Skeletal muscle cell (primary cell): ENCODE measurements around the gene DIAPH2.

Experiments
- DNase-seq: peaks from one replicate; pipeline ENCODE4 v3.0.0-alpha.2; 2010; ENCODE audit warnings: low read depth
- H3K4me3 ChIP-seq: 2 replicates; pipeline ENCODE4 v1.5.1; 2011; ENCODE audit warnings: low read depth, mild to moderate bottlenecking, control low read depth, low read length, moderate library complexity

DIAPH2 gene

DNA sequence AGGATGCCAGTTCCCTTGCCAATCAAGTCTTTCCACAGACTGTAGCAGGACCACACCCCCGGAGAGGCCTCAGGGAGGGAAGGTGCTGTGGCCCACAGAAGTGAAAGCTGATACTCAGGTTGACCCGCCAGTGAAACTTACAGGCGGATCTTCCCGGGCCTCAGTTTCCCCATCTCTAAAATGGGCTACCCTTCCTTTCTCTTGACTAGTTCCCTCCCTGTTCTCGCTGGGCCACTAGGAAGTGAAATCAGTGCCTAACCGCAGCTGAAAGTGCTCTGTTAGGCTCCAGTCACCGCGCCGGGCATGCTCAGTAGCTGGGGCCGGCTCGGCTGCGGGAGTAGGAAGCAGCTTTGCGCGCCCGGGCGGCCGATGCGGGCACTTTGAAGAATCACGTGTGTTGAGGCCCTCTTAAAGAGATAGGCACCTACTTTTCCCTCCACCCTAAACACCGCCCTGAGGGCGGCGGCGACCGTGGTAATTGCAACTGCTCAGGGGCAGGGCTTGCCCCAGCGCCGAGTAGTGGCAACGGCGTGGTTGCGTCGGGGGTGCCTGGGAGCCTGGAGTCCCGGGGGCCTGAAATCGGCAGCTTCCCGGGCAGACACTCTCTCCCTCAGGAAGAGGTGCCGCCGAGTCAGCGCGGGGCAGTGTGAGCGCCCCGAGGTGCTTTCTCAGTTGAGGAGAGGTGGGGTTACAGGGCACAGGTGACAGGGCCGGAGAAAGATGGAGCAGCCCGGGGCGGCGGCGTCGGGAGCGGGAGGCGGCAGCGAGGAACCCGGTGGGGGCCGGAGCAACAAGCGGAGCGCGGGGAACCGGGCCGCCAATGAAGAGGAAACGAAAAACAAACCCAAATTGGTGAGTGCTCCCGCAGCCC lies at the start of gene DIAPH2:
Gene DIAPH2 (plus strand): TSS at position 504 of the 871 bp plus-strand sequence.
- DNase-seq = peak; percentile 49
- H3K4me3 ChIP-seq = peak within 1 kb of the TSS; percentile 69

DNA sequence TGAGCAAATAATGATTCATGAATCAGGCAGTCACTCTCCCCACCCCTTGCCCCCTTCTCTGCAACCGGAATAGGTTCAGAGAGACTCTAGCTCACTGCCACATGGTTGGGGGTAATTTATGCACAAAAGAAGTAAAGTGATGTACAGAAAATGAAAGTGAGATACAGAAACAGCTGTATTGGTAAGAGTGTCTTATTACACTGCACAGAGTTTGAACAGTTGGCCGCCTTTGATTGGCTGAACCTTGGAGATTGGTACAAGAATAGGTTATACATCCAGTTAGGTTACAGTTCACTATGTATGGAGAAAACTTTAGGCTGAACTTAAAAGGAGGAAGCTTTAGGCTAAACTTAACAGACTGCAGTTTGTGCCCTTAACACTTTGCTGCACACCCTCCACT lies 34.6 kb upstream of the DIAPH2 start:
- no peak overlapping the region for H3K4me3 ChIP-seq
- no peak for DNase-seq

DNA sequence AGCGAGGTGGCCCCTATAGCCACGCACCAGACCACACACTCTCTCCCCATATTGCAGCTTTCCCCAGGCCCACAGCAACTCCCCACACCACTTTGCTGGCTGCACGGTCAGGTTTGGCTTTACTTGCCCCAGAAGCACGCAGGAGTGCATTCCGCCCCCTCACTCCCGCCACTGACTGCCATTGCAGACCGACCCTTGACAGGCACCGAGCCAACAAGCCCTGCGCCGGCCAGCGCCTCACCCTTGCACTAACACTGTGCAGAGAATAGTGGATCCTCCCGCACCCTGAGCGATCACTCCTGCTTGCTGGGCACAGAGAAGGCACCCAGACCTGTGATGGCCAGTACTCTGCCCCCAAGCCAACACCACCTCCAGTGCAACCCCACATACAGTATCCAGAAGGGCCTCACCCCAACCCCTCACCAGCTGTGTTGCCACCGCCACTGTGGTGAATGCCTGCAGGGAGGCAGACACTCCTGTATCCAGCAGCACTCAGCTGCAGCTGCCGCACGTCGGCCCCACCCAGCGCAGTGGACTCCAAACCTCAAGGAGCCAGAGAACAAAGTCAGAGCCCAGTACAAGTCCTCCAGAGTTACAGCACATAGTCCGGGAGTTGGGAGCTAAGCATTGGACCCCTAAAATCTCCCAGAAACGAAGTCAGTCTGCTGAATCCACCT lies 28.6 kb upstream of the DIAPH2 start:
- no peak for DNase-seq
- no peak overlapping the region for H3K4me3 ChIP-seq

DNA sequence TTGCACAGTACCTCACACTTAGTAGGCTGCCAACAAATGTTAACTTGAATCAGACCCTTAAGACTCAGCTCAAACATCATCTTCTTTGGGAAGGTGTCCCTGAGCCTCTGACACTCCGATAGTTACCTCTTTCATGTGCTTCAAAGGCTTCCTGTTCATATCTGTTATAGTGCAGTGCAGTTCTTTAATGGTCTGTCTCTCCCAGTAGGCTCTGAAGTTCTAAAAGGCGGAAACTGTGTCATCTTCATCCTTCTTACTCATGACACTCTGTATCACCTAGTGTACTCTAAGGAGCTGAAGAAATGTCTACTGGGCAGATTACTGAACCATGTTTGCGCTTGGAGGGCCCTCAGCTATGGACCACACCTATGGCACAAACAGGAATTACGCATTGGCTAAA lies 2.1 kb upstream of the DIAPH2 start:
- no peak overlapping the region for H3K4me3 ChIP-seq
- DNase-seq = no peak

DNA sequence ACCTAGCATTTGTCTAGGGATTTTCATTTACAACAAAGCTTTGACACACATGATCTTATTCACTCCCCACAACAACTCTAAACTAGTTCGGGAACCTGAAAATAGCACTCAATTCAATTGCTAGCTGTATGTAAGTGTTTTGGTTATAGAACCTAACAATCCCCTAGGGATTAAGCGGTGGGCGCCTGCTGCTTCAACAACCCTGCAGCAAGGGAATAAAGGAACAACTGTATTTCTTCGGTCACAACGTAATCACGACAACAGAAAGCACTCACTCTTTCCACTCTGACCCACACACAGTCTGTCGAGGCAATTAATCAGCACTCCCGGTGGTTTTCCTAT lies 674 bp upstream of the DIAPH2 start:
- H3K4me3 ChIP-seq = peak overlapping the region; percentile 69
- DNase-seq = no peak

DNA sequence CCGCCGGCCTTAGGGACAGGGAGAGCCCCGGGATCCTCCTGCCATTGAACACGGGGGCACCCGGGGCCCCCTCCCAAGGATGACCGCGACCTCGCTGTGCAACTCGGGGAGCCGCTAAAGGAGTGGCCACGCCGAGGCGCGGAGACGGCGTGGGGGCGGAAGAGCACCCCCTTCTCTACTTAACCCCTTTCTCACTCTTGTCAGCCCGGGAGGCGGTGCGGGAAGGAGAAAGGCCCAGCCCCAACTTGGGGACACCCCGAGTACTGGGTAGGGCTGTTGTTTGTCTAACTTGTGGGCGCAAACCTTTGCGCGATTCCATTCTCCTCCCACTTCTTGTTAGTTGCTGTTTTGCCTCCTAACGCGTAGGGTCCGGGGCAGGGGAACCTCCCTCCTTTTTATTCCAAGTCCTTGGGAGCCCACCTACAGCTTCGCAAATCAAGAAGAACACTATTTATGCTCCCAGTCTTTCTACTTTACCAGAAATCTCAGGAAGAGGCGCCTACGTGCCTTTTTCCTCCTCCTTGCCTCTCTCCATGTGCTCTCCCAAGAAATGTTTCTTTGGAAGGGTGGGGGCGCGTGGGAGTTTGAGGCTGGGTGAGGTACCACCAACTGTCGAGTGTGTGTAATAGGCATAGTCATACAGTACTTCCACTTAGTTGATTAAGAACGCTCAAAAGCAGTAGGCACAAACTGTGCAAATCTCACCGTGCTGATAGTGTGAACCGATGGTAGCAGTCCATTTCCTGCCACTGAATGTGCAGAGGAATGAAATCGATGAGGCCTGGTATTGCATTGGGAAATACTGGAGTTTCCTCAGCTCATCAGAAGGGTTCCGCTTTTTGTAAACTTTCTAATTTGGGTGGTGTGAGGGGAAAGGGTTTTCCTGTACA lies 813 bp downstream of the DIAPH2 start:
- DNase-seq = no peak

DNA sequence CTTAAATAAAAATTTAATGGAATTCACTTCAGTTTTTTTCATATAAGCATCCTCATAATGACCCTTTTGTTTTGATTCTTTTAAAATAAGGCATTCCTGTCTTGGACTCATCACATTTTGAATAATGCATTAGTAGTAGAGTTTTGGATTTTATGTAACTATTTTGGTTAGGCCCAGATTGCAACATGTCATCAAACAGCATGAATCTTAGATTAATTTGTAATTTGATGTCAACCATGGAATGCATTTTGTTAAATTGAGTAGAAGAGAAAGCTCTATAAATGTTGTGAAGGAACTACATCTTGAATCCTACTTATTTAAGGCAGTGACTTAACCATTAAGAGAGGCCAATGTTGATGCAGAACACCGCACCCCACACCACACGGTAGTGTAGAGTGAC lies 3.1 kb downstream of the DIAPH2 start:
- no peak for DNase-seq
- no peak overlapping the region for H3K4me3 ChIP-seq

More for the DNA sequence above, 813 bp downstream of the DIAPH2 start:
- peak overlapping the region; percentile 69 for H3K4me3 ChIP-seq

DNA sequence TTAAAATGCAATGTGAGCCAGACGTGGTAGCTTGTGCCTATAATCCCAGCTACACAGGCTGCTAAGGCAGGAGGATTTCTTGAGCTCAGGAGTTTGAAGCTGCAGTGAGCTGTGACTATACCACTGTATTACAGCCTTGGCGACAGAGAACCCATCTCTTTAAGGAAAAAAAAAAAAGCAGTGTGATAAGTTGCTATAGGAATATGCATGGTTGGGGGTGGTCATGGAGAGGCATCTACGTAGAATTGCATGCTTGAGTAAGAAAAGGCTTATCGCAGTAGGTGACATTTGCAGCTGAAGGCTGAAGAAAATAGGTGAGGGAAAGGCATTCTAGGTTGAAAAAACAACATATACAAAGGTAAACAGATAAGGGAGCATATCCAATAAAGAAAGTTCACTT lies 4.1 kb downstream of the DIAPH2 start:
- no peak overlapping the region for H3K4me3 ChIP-seq
- no peak for DNase-seq

DNA sequence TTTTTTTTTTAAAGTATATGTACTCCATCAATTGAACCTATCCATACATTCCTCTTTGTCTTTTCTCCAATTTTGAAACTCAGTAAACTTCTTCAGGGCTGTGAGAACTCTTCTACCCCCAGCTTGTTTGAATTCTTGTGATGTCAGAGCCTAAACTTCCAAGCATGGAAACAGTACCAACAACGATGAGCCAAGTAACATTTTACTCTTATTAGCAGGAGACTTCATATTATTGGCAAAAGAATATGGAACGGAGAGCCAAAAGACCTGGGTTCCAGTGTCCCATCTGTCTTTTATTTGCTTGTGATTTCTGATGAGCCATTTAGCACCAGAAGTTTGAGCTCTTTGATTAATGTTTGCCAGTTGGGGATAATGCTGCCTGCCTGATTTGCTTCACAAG lies 5.3 kb downstream of the DIAPH2 start:
- no peak for DNase-seq
- H3K4me3 ChIP-seq = no peak overlapping the region

DNA sequence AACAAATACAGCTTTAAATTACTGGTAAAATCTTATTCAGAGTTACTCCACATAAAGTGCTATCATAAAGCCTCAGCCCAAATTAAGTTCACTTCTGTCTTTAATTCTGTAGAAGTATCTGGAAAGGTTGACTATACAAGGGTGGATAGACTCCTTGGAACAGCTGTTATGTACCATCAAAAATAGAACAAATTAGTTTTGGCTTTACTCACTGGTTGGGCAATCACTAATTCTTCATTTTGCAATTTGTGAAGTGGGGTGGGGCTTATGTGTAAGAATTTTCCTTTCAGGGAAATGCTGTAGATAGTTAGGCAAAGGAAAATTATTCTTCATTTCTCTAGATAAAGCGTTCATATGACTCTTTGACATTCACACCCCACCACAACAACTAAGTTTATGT lies 7.8 kb downstream of the DIAPH2 start:
- no peak for DNase-seq

DNA sequence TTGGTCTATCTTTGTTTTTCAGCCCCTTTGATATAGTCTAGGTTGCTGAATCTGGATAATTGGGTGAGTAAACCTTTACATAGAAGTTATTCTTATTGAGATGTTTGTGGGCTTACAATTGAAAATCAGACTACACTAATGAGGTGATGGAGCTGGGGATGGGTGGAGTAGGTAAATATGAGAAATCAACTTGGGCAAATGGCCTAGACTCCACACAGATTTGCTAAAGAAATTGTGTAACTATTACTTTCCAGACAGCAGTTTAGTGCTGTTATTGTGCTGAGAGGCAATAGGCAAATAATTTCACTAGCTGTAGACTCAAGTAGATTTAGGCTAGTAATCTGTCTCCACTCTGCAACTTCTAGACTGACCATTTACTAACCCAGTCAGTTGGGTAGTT lies 8.2 kb downstream of the DIAPH2 start:
- no peak for DNase-seq
- no peak overlapping the region for H3K4me3 ChIP-seq

More for the DNA sequence above, 7.8 kb downstream of the DIAPH2 start:
- no peak overlapping the region for H3K4me3 ChIP-seq

DNA sequence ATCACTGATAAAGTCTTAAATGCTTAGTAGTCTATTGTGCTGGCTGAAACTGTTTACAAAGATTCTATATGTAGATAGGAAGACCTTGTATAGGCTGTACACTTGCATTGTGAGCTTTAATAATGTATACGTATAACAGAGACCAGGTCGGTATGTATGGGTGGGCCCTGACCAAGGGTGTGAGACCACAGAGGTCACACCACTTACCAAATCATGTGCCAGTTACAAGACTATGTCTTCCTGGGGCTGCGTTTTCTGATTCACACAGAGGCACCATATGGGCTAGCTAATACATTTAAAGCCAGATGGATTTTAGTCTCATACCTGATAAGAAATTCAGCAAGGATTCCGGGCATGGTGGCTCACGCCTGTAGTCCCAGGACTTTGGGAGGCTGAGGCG lies 8.8 kb downstream of the DIAPH2 start:
- no peak for DNase-seq
- H3K4me3 ChIP-seq = no peak overlapping the region

DNA sequence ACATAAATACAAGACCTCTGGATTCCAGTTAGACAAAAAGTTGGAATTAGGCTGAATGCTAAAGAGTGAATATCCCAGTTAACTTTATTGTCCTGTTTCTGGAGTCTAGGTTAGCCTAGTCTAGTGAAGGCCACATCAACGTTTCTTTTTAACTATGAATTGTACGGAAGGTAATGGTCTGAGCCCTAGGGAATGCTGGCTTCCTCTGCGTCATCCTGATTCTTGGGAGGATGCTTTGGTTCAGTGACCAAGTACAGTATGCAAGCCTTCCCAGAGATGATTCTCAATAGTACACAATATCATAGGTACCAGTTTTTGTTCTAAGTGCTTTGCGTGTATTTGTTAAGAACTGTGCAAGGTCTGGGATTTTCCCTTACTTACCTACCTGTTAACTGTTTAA lies 11.8 kb downstream of the DIAPH2 start:
- H3K4me3 ChIP-seq = no peak overlapping the region
- DNase-seq = no peak

DNA sequence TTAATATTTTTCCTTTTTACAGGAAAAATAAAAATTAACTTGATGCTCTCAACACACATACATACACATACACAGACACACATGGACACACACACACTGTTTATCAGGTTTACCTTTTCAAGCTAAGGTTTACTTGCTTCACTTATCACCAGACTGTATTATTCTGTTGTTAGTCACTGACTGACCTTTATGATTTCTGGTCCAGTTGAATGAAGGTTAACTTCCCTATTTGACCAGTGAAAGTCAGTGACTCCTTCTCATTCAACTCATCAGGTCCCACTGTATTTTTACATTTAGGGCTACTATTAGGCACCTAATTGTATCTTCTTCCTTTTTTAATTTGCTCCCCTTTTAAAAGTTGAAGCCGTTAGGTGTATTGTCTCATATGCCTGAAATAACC lies 16.0 kb downstream of the DIAPH2 start:
- H3K4me3 ChIP-seq = no peak overlapping the region
- DNase-seq = no peak

DNA sequence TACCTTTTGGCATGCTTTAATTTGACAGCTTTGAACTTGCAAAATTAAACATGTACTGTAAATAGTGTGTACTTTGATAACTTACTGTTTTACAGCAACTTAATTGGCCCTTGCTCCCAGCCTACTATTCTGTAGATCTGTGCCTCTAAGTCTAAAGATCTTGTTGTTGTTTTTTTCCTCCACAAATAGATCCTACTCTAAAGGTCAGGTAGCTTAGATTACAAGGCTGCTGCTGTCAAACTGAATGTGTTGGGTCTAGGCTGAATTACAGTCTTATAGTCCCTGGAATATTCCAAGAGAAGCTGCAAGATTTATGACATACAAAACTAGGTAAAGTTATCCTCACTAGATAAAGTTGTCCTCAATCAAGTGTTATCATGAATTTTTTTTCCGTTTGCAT lies 18.7 kb downstream of the DIAPH2 start:
- H3K4me3 ChIP-seq = no peak overlapping the region
- DNase-seq = no peak

DNA sequence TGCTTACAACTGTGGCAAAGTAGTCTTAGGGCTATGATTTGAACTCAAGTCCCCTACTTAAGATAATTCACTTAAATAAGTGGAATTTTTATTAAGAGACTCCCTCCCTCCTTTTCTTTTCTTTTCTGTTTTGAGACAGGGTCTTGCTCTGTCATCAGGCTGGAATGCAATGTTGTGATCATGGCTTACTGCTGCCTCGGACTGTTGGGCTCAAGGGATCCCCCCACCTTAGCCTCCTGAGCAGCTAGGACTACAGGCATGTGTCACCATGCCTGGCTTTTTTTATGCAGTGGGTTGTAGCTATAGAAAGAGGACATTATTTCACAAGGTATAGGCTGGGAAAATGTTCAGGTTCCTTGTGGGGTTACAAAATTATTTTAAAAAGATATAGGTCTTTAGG lies 19.2 kb downstream of the DIAPH2 start:
- H3K4me3 ChIP-seq = no peak overlapping the region
- DNase-seq = no peak

DNA sequence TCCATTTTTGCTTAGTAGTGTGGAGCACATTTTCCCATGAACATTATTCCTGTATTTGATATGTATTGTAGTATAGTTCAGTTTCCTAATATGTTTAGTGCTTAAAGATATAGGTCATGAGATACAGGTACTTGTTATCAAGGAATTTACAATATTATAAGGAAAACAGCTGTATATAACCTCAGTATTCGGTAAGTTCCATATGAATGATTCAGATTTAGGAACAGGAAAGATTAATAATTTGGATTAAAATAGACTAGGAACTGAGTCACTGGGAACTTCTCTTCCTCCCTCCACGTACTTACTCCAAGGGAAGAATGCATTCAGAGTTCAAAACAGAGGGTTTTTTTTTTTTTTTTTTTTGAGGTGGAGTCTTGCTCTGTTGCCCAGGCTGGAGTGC lies 20.0 kb downstream of the DIAPH2 start:
- DNase-seq = no peak
- no peak overlapping the region for H3K4me3 ChIP-seq

DNA sequence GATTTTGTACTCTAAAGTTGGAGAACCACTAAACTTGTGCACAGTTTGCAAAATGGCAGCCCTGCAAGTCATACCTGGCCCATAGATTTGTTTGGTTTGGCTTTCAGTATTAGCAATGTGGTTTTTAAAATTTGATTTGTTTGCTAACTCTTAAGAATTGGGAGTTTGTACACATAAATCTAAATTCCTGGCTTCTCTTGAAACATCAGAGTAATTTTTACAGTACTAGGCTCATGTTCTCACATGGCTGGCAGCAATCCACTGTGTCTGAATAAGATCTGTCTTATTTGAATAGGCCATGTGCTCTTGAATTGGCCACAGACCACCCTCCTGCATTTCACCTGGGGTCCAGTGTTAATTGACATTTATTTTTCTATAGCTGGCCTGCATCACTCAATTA lies 21.3 kb downstream of the DIAPH2 start:
- no peak for DNase-seq
- no peak overlapping the region for H3K4me3 ChIP-seq

DNA sequence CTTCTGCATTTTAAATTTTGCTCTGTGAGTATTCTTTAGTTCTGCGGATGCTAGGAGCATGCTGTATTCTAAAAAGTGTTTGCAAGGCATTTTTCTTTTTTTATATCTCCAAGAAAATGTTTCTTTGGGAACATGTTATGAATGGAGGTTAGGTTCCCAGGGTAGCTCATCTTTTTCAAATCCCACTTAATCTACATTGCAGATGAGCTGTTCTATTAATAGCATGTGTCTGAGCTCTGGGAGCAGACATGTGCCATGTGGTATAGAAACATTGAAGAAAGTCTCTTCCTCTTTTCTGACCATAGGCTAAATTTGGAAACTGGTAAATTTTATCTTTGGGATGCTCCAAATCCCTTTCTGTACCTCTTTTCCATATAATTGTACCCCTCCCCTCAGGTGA lies 23.2 kb downstream of the DIAPH2 start:
- H3K4me3 ChIP-seq = no peak overlapping the region
- no peak for DNase-seq

DNA sequence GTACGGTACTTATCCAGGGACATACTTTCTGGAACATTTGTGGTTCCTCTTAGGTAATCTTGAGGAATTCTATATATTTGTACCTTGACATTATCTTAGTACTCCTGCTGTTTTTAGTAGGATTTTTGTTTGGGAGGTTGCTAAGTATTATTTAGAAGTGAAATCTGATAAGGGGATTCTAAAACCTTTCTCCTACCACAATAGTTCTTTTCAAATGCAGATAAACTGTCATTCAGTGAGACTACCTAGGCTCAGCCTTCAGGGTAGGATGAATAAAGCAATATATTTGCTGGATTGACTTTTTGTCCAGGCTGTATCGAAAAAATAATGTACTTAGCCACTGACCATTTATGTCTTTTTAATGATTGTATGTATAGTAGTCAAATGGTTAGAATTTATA lies 25.4 kb downstream of the DIAPH2 start:
- no peak overlapping the region for H3K4me3 ChIP-seq
- DNase-seq = no peak
